Esophagus muscularis mucosa (tissue), 3 donors: ENCODE results near the gene ECI1.

Experiments
- POLR2A ChIP-seq: fragments of 450-650 bp; IDR thresholded peaks from one replicate; pipeline ENCODE4 v1.6.1; 2017; ENCODE audit warnings: antibody characterized with exemption, moderate library complexity, mild to moderate bottlenecking, low read depth
- TF ChIP-seq, protein P1 (sequence below), 3 experiments: fragments of 200-600 bp in 2 of 3; fragments of 450-650 bp in 1 of 3; sonication (generic) in 2 of 3; IDR thresholded peaks; one replicate each; pipeline ENCODE4 v1.5.1; 2017 to 2019; ENCODE audit warnings: antibody characterized with exemption in 3 of 3, mild to moderate bottlenecking in 2 of 3, moderate library complexity in 1 of 3

DNA sequence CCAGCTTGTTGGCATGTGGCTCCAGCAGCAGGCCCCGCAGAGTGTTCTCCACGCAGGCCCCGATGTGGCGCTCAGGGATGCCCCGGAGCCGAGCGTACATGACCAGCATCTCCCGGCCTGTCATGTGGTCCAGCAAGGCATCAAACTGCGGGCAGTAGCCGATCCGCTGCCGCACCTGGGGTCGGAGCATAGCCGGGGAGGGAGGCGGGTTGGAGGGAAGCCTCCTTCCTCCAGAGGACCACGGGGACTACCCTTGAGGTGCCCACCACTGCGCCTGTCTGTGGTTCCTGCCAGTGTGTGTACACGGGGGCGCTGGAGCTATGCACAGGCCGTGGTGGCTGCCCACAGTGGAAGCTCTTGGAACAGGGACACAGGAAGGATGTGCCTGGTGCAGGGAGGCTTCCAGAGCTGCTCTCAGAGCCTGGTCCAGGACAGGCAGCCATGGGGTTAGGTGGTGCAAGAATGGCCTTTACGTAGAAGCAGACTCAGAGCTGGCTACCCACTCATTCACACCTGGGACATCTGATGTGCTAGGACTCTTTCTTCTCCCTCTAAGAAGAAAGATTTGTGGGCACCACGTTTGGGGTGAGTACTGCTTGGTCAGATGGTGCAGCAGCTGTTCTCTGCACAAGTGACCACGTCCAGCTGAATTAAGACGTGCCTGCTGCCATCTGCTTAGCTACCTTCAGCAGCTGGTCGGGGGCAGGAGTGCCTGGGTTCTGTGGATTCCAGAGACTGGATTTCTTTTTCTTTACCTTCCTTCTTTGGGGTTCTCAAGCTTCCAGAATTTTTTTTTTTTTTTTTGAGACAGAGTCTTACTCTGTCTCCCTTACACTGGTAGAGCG lies 27.8 kb upstream of the ECI1 start:
- TF ChIP-seq POLR2A = no peak
- TF ChIP-seq, protein P1, sequence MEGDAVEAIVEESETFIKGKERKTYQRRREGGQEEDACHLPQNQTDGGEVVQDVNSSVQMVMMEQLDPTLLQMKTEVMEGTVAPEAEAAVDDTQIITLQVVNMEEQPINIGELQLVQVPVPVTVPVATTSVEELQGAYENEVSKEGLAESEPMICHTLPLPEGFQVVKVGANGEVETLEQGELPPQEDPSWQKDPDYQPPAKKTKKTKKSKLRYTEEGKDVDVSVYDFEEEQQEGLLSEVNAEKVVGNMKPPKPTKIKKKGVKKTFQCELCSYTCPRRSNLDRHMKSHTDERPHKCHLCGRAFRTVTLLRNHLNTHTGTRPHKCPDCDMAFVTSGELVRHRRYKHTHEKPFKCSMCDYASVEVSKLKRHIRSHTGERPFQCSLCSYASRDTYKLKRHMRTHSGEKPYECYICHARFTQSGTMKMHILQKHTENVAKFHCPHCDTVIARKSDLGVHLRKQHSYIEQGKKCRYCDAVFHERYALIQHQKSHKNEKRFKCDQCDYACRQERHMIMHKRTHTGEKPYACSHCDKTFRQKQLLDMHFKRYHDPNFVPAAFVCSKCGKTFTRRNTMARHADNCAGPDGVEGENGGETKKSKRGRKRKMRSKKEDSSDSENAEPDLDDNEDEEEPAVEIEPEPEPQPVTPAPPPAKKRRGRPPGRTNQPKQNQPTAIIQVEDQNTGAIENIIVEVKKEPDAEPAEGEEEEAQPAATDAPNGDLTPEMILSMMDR (IDR thresholded peaks at IDR 0.05) = no peak
